Vagina (tissue), 2 donors: ENCODE data around the gene FAM3D.

ENCODE experiments used
- POLR2A ChIP-seq, 2 donors: fragments of 450-650 bp; IDR thresholded peaks; one replicate each; pipeline ENCODE4 v1.6.1; 2017; ENCODE audit warnings: antibody characterized with exemption in 2 of 2, mild to moderate bottlenecking in 2 of 2, moderate library complexity in 2 of 2
- POLR2AphosphoS5 ChIP-seq, 2 donors: sonication (generic); formaldehyde crosslinking; IDR thresholded peaks; one replicate each; pipeline ENCODE4 v1.9.0; 2017; ENCODE audit warnings: antibody characterized with exemption in 2 of 2, mild to moderate bottlenecking in 2 of 2, low read depth in 1 of 2; ENCODE audit not compliant: insufficient read depth in 1 of 2
- TF ChIP-seq, protein P1 (sequence below), 3 experiments: fragments of 450-650 bp in 2 of 3; fragments of 200-600 bp in 1 of 3; sonication (generic) in 1 of 3; IDR thresholded peaks; one replicate each; pipeline ENCODE4 v1.5.1; 2017 to 2019; ENCODE audit warnings: antibody characterized with exemption in 3 of 3, mild to moderate bottlenecking in 2 of 3, moderate library complexity in 2 of 3

DNA sequence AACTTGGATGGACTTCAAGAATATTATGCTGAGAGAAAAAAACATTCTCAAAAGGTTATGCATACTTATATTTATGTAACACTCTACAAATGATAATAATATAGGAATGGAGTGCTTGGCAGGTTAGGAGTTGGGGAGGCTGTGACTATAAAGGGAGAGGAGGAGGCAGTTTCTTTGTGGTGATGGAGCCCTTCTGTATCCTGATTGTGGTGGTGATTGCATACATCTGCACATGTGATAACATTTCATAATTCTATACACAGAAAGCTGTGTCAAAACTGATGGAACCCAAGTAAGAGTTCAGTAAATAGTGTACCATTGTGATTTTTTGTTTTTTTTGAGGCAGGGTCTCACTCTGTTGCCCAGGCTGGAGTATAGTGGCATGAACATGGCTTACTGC lies 31.7 kb upstream of the FAM3D start:
- TF ChIP-seq, protein P1, sequence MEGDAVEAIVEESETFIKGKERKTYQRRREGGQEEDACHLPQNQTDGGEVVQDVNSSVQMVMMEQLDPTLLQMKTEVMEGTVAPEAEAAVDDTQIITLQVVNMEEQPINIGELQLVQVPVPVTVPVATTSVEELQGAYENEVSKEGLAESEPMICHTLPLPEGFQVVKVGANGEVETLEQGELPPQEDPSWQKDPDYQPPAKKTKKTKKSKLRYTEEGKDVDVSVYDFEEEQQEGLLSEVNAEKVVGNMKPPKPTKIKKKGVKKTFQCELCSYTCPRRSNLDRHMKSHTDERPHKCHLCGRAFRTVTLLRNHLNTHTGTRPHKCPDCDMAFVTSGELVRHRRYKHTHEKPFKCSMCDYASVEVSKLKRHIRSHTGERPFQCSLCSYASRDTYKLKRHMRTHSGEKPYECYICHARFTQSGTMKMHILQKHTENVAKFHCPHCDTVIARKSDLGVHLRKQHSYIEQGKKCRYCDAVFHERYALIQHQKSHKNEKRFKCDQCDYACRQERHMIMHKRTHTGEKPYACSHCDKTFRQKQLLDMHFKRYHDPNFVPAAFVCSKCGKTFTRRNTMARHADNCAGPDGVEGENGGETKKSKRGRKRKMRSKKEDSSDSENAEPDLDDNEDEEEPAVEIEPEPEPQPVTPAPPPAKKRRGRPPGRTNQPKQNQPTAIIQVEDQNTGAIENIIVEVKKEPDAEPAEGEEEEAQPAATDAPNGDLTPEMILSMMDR (IDR thresholded peaks at IDR 0.05): no peak
- no peak for TF ChIP-seq POLR2AphosphoS5 (IDR thresholded peaks at IDR 0.05; ENCODE audit: insufficient read depth in 1 of 2, low read depth in 1 of 2)
- TF ChIP-seq POLR2A (IDR thresholded peaks at IDR 0.05): no peak
